GM12873 (cell line): ENCODE data around the gene SEL1L3.

Experiments used
- CTCF ChIP-seq: IDR thresholded peaks from 2 replicates; pipeline ENCODE4 v1.5.1; 2012; ENCODE audit warnings: low read depth, mild to moderate bottlenecking, moderate library complexity, low read length, control low read depth; ENCODE audit not compliant: insufficient read depth; ENCODE audit errors: missing control alignments

The SEL1L3 gene

GRCh38 chr4:25878676-25879075 lies 15.9 kb upstream of the SEL1L3 start:
- TF ChIP-seq CTCF = no peak

GRCh38 chr4:25875281-25875745 lies 12.5 kb upstream of the SEL1L3 start:
- no peak for TF ChIP-seq CTCF

- TF ChIP-seq CTCF = no peak
These were observed 11.9 kb upstream of the SEL1L3 start for GRCh38 chr4:25874655-25875054.

GRCh38 chr4:25873632-25874129 lies 10.9 kb upstream of the SEL1L3 start:
- TF ChIP-seq CTCF = no peak

- no peak for TF ChIP-seq CTCF
These were observed 10.3 kb upstream of the SEL1L3 start for GRCh38 chr4:25872851-25873631.

GRCh38 chr4:25870081-25870480 lies 7.3 kb upstream of the SEL1L3 start:
- no peak for TF ChIP-seq CTCF

GRCh38 chr4:25867781-25868294 lies 5.0 kb upstream of the SEL1L3 start:
- no peak for TF ChIP-seq CTCF
